LNCAP (cell line): ENCODE data around the gene ABCA1.

Experiments used
- TF ChIP-seq, protein P1 (sequence below): fragments of 450-650 bp; IDR thresholded peaks from 2 replicates; pipeline ENCODE4 v1.5.1; 2017; ENCODE audit warnings: mild to moderate bottlenecking

ABCA1 gene

DNA sequence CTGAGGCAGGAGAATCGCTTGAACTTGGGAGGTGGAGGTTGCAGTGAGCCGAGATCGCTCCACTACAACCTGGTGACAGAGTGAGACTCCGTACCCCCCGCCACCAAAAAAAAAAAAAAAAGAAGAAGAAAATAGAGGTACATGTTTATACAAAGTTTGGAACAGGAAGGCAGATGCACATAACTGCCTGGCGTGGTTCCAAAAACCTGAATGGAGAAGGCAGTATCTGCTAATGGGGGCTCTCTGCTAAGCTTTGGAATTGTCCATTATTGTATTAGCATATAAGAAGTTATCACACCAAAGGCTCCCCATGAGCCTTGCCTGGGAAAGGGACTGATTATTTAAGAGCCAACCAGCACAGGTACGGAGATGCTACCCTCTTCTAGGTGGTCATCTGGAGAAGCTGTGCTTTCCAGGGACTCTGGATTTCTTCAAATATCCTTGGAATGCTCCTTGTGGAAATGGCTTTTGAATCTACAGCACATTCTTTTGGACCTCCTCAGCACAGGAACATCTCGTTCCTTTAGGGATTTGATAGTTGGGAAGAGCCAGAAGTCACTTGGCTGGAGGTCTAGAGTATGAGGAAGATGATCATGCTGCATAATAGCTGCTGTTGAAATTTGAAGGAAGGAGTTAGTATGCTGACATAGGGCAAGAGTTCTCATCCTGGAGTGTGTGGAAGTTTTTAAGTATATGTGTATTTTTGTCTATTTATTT is 42.5 kb upstream of the ABCA1 start:
- TF ChIP-seq, protein P1, sequence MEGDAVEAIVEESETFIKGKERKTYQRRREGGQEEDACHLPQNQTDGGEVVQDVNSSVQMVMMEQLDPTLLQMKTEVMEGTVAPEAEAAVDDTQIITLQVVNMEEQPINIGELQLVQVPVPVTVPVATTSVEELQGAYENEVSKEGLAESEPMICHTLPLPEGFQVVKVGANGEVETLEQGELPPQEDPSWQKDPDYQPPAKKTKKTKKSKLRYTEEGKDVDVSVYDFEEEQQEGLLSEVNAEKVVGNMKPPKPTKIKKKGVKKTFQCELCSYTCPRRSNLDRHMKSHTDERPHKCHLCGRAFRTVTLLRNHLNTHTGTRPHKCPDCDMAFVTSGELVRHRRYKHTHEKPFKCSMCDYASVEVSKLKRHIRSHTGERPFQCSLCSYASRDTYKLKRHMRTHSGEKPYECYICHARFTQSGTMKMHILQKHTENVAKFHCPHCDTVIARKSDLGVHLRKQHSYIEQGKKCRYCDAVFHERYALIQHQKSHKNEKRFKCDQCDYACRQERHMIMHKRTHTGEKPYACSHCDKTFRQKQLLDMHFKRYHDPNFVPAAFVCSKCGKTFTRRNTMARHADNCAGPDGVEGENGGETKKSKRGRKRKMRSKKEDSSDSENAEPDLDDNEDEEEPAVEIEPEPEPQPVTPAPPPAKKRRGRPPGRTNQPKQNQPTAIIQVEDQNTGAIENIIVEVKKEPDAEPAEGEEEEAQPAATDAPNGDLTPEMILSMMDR, result no peak

- TF ChIP-seq, protein P1, result no peak
Measured at GRCh38 chr9:104969116-104969515, 41.2 kb upstream of the ABCA1 start.

GRCh38 chr9:104968025-104968982 is 40.3 kb upstream of the ABCA1 start:
- TF ChIP-seq, protein P1, result no peak

GRCh38 chr9:104963076-104963475 is 35.1 kb upstream of the ABCA1 start:
- TF ChIP-seq, protein P1, result no peak

- TF ChIP-seq, protein P1, result no peak
Measured at GRCh38 chr9:104961701-104962359, 33.9 kb upstream of the ABCA1 start.

GRCh38 chr9:104961238-104961637 is 33.3 kb upstream of the ABCA1 start:
- TF ChIP-seq, protein P1, result no peak

DNA sequence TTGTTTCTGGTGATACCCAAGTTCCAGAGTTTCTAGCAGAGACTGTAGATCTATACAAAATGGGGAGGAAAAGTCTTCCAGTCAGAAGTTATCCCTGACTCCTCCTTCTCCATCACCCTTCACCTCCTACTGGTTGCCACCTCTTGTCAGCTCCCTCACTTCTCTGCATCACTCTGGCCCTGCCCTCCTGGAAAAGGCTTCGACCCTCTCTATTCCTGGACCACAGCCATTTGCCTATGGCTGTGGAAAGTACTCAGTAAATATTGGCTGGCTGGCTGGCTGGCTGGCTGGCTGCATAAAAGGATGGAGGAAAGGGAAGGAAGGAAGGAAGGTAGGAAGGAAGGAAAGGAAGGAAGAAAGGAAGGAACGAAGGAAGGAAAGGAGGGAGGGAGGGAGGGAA is 32.7 kb upstream of the ABCA1 start:
- TF ChIP-seq, protein P1, result no peak
